Measurements from ENCODE around the gene LSAMP. TPM values are rescaled to one million over a fixed set of nuclear protein-coding genes. Genes with fewer than 3 reads are reported as not detected.
A peak's percentile ranks its signal among the peaks of the same experiment; 100 is the strongest.

The LSAMP gene
- total RNA-seq = 10.2 and 12.2 TPM in 2 replicates

- no peak for TF ChIP-seq CTCF (IDR thresholded peaks at IDR 0.05; ENCODE audit: insufficient read depth, low read length, poor library complexity, severe bottlenecking)
- no peaks in the 10 kb centered on the region for H3K27me3 ChIP-seq (ENCODE audit: control insufficient read depth, insufficient read depth, low read length)
- DNase-seq (ENCODE audit: low read depth) = no peak
- H3K36me3 ChIP-seq (ENCODE audit: control insufficient read depth, insufficient read depth, low read length) = no peaks in the 10 kb centered on the region
- peak within 1 kb of the TSS; percentile 60 for H3K4me3 ChIP-seq (ENCODE audit: low read depth, low read length)
Measured at GRCh38 chr3:116445311-116445841, at the start of gene LSAMP. Gene LSAMP, minus strand, starts transcription at chr3:116445487.

GRCh38 chr3:116492379-116492778 lies 47.1 kb upstream of the LSAMP start:
- DNase-seq (ENCODE audit: low read depth) = no peak
- no peak for TF ChIP-seq CTCF (IDR thresholded peaks at IDR 0.05; ENCODE audit: insufficient read depth, low read length, poor library complexity, severe bottlenecking)
- Histone ChIP-seq H3K4me3 (ENCODE audit: low read depth, low read length) (no peak overlapping the region), H3K27me3 (ENCODE audit: control insufficient read depth, insufficient read depth, low read length) (no peaks in the 10 kb centered on the region), H3K36me3 (ENCODE audit: control insufficient read depth, insufficient read depth, low read length) (no peaks in the 10 kb centered on the region)

GRCh38 chr3:116483135-116483534 lies 37.8 kb upstream of the LSAMP start:
- Histone ChIP-seq H3K36me3 (ENCODE audit: control insufficient read depth, insufficient read depth, low read length) (no peaks in the 10 kb centered on the region), H3K4me3 (ENCODE audit: low read depth, low read length) (no peak overlapping the region), H3K27me3 (ENCODE audit: control insufficient read depth, insufficient read depth, low read length) (no peaks in the 10 kb centered on the region)
- no peak for TF ChIP-seq CTCF (IDR thresholded peaks at IDR 0.05; ENCODE audit: insufficient read depth, low read length, poor library complexity, severe bottlenecking)
- no peak for DNase-seq (ENCODE audit: low read depth)

- no peak for DNase-seq (ENCODE audit: low read depth)
- no peaks in the 10 kb centered on the region for H3K36me3 ChIP-seq (ENCODE audit: control insufficient read depth, insufficient read depth, low read length)
- H3K27me3 ChIP-seq (ENCODE audit: control insufficient read depth, insufficient read depth, low read length) = no peaks in the 10 kb centered on the region
- no peak overlapping the region for H3K4me3 ChIP-seq (ENCODE audit: low read depth, low read length)
- TF ChIP-seq CTCF (IDR thresholded peaks at IDR 0.05; ENCODE audit: insufficient read depth, low read length, poor library complexity, severe bottlenecking) = no peak
Measured at GRCh38 chr3:116476691-116477090, 31.4 kb upstream of the LSAMP start.

DNA sequence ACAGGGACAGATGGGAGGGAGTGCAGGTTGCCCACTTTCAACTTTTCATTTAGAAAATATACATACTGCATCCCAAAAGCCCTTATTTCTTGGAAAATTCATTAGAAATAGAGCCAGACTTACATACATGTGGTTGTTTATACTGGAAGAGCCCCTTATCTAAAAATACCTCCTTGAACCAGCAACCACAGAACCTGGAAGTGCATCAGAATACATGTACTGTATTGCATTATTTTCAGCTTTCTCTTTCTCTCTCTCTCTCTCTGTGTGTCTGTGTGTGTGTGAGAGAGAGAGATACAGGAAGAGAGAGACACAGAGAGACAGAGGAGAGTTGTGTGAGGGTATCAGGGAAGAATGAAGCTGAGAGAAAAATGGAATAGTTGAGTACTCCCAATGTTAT lies 29.5 kb upstream of the LSAMP start:
- TF ChIP-seq CTCF (IDR thresholded peaks at IDR 0.05; ENCODE audit: insufficient read depth, low read length, poor library complexity, severe bottlenecking) = no peak
- no peak for DNase-seq (ENCODE audit: low read depth)
- H3K27me3 ChIP-seq (ENCODE audit: control insufficient read depth, insufficient read depth, low read length) = no peaks in the 10 kb centered on the region
- H3K36me3 ChIP-seq (ENCODE audit: control insufficient read depth, insufficient read depth, low read length) = no peaks in the 10 kb centered on the region
- no peak overlapping the region for H3K4me3 ChIP-seq (ENCODE audit: low read depth, low read length)

- no peak for TF ChIP-seq CTCF (IDR thresholded peaks at IDR 0.05; ENCODE audit: insufficient read depth, low read length, poor library complexity, severe bottlenecking)
- Histone ChIP-seq H3K4me3 (ENCODE audit: low read depth, low read length) (no peak overlapping the region), H3K27me3 (ENCODE audit: control insufficient read depth, insufficient read depth, low read length) (no peaks in the 10 kb centered on the region), H3K36me3 (ENCODE audit: control insufficient read depth, insufficient read depth, low read length) (no peaks in the 10 kb centered on the region)
- no peak for DNase-seq (ENCODE audit: low read depth)
Measured at GRCh38 chr3:116474032-116474780, 28.9 kb upstream of the LSAMP start.

Measured in kidney epithelial cell (primary cell).